ENCODE results near the gene RBM42. TPM values are rescaled to one million over a fixed set of nuclear protein-coding genes. Genes with fewer than 3 reads are reported as not detected.

Gene RBM42
- total RNA-seq, 2 donors from 2014 or later, result 26.7 to 65.3 TPM

DNA sequence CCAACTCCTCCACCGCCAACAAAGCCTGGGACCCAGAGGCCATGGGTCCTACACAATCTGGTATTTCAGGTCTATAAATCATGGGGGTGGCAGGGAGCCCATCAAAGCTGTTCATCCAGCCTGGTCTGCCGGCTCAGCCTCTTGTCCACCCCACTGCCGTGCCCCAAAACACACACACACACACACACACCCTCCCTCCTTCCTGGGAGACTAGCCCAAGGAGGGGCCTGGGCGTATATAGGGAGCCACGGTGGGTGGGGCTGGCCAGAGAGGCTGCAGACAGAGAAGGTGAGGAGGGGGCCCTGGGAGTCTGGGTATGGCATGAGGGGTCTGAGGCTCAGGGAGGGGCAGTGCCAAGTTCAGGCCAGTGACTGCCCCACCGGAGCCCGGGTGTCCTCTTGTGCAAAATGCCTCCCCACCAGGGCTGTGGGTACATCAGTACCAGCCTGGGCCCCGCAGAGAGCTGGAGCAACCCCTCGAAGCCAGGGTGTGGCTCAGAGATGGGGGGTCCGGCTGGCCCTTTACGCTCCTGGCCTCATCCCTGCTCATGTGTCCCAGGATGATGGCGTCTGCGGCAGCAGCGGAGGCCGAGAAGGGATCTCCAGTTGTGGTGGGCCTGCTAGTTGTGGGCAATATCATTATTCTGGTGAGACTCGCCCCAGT, 37.5 kb downstream of the RBM42 start, which contains the start of gene UPK1A:
TSS of gene UPK1A (plus strand) at position 267 of the 663 bp plus-strand sequence. CDS start at position 563, 296 bp downstream.
- ATAC-seq, result no peak
- 26 to 40% methylated on average over 6 to 11 of the region's 16 CpGs for WGBS, 2 donors
- Histone ChIP-seq H3K4me3 (no peak within 1 kb of the TSS), H3K36me3 (replicated peaks in 1 of 2; ENCODE audit: insufficient read depth in 1 of 2, low read depth in 2 of 2) (no peaks in the 10 kb centered on the region), H3K27ac (no peak within 1 kb of the TSS), H3K4me1 (no peaks in the 10 kb centered on the region), H3K27me3 (no peaks in the 10 kb centered on the region), H3K9me3 (no peaks in the 10 kb centered on the region)
- no peak for DNase-seq
- intact Hi-C loops (cut with DNase I), result no loop called here
- TF ChIP-seq, protein P1, sequence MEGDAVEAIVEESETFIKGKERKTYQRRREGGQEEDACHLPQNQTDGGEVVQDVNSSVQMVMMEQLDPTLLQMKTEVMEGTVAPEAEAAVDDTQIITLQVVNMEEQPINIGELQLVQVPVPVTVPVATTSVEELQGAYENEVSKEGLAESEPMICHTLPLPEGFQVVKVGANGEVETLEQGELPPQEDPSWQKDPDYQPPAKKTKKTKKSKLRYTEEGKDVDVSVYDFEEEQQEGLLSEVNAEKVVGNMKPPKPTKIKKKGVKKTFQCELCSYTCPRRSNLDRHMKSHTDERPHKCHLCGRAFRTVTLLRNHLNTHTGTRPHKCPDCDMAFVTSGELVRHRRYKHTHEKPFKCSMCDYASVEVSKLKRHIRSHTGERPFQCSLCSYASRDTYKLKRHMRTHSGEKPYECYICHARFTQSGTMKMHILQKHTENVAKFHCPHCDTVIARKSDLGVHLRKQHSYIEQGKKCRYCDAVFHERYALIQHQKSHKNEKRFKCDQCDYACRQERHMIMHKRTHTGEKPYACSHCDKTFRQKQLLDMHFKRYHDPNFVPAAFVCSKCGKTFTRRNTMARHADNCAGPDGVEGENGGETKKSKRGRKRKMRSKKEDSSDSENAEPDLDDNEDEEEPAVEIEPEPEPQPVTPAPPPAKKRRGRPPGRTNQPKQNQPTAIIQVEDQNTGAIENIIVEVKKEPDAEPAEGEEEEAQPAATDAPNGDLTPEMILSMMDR (IDR thresholded peaks at IDR 0.05), result no peak
- TF ChIP-seq POLR2A (IDR thresholded peaks at IDR 0.05), result no peak

GRCh38 chr19:35669566-35669965, 40.7 kb downstream of the RBM42 start:
- WGBS, 2 donors, result 65% methylated on average over 6 of the region's 6 CpGs
- Histone ChIP-seq H3K36me3 (replicated peaks in 1 of 2; ENCODE audit: insufficient read depth in 1 of 2, low read depth in 2 of 2) (no peaks in the 10 kb centered on the region), H3K9me3 (no peaks in the 10 kb centered on the region), H3K27ac (no peak overlapping the region), H3K4me1 (peaks cover 5% of the 10 kb centered on the region), H3K27me3 (no peaks in the 10 kb centered on the region), H3K4me3 (no peak overlapping the region)
- DNase-seq, result no peak
- intact Hi-C loops (cut with DNase I), result no loop called here
- no peak for ATAC-seq
- TF ChIP-seq POLR2A (IDR thresholded peaks at IDR 0.05), result no peak
- TF ChIP-seq, protein P1 (IDR thresholded peaks at IDR 0.05), result no peak

GRCh38 chr19:35669974-35670373, 41.1 kb downstream of the RBM42 start:
- DNase-seq, result no peak
- Histone ChIP-seq H3K27me3 (no peaks in the 10 kb centered on the region), H3K36me3 (replicated peaks in 1 of 2; ENCODE audit: insufficient read depth in 1 of 2, low read depth in 2 of 2) (no peaks in the 10 kb centered on the region), H3K27ac (no peak overlapping the region), H3K4me3 (no peak overlapping the region), H3K9me3 (no peaks in the 10 kb centered on the region), H3K4me1 (peaks cover 5% of the 10 kb centered on the region)
- intact Hi-C loops (cut with DNase I), result no loop called here
- 40 to 61% methylated on average over 4 of the region's 4 CpGs for WGBS, 2 donors
- no peak for TF ChIP-seq POLR2A (IDR thresholded peaks at IDR 0.05)
- TF ChIP-seq, protein P1 (IDR thresholded peaks at IDR 0.05), result no peak
- ATAC-seq, result no peak

DNA sequence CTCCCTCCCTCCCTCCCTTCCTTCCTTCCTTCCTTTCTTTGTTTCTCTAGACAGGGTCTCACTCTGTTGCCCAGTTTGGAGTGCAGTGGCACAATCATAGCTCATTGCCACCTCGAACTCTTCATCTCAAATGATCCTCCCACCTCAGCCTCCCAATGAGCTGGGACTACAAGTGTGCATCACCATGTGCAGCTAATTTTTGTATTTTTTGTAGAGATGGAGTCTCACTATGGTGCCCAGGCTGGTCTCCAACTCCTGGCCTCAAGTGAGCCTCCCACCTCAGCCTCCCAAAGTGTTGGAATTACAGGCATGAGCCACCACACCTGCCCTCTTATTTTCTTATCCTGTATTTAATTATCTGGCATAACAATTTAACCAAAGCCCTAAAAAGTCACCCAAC, 41.9 kb downstream of the RBM42 start:
- Histone ChIP-seq H3K36me3 (replicated peaks in 1 of 2; ENCODE audit: insufficient read depth in 1 of 2, low read depth in 2 of 2) (no peaks in the 10 kb centered on the region), H3K9me3 (no peaks in the 10 kb centered on the region), H3K4me1 (peaks cover 5% of the 10 kb centered on the region), H3K4me3 (no peak overlapping the region), H3K27ac (no peak overlapping the region), H3K27me3 (no peaks in the 10 kb centered on the region)
- 88 to 92% methylated on average over 1 of the region's 1 CpG for whole genome bisulfite sequencing, 2 donors
- no peak for TF ChIP-seq POLR2A (IDR thresholded peaks at IDR 0.05)
- TF ChIP-seq, protein P1 (IDR thresholded peaks at IDR 0.05), result no peak
- no peak for DNase-seq
- ATAC-seq, result no peak
- intact Hi-C loops (cut with DNase I), result no loop called here

GRCh38 chr19:35671818-35672217, 43.0 kb downstream of the RBM42 start:
- Histone ChIP-seq H3K27ac (no peak overlapping the region), H3K36me3 (replicated peaks in 1 of 2; ENCODE audit: insufficient read depth in 1 of 2, low read depth in 2 of 2) (no peaks in the 10 kb centered on the region), H3K4me1 (peaks cover 5% of the 10 kb centered on the region), H3K4me3 (no peak overlapping the region), H3K9me3 (no peaks in the 10 kb centered on the region), H3K27me3 (no peaks in the 10 kb centered on the region)
- no peak for ATAC-seq
- 10 to 30% methylated on average over 3 of the region's 3 CpGs for WGBS, 2 donors
- DNase-seq, result no peak
- TF ChIP-seq POLR2A (IDR thresholded peaks at IDR 0.05), result no peak
- TF ChIP-seq, protein P1 (IDR thresholded peaks at IDR 0.05), result no peak
- intact Hi-C loops (cut with DNase I), result no loop called here

Data from body of pancreas (tissue), 4 donors.